Activated T-cell treated with anti-CD3 and anti-CD28 coated beads for 1 hour (primary cell): ENCODE measurements around the gene ADAMTS12.

ENCODE experiments used
- DNase-seq: peaks from one replicate; pipeline ENCODE4 v3.0.0-alpha.2; 2020; ENCODE audit warnings: low read depth

Gene ADAMTS12

DNA sequence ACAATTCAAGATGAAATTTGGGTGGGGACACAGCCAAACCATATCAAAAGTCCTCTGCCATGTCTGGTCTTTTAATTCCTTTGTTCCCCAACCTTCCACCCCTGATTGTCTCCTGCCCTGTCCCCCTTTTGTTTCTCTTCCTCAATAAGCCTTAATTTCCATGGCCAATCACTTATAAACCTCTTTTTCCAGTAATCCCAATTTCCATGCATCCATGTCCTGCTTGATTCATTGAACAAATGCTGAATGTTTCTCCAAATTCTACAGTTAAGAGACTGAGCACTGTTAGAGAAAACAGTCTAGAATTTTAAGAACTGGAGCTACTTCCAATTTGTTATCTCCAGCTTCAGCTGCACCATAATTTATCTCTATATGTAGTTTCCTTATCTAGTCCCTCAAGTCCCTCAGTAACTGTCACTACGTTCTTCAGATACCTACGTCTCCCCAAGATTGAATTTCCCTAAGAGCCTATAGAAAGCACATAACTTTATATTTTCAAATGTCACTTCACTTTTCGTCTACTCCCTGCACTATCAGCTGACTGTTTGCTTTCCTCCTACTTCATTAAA lies 416.8 kb downstream of the ADAMTS12 start:
- DNase-seq: no peak

- no peak for DNase-seq
Observed at GRCh38 chr5:33474004-33474403, 417.8 kb downstream of the ADAMTS12 start.
